Peyer's patch (tissue), 4 donors: ENCODE results near the gene CCR6.
"Not testable (repeated sequence)": the region's sequence is repeated elsewhere in the genome, so short reads cannot be mapped to it uniquely, and the experiment has no call there.

Source experiments
- CTCF ChIP-seq, 6 experiments: fragments of 450-650 bp in 4 of 6; fragments of 200-600 bp in 2 of 6; sonication (generic) in 1 of 6; IDR thresholded peaks; one replicate each; pipeline ENCODE4 v1.5.1; 2017 to 2019; ENCODE audit warnings: antibody characterized with exemption in 6 of 6, mild to moderate bottlenecking in 3 of 6, moderate library complexity in 1 of 6
- POLR2A ChIP-seq, 2 donors: fragments of 450-650 bp; IDR thresholded peaks; one replicate each; pipeline ENCODE4 v1.5.1; 2017; ENCODE audit warnings: antibody characterized with exemption in 2 of 2, mild to moderate bottlenecking in 2 of 2, moderate library complexity in 2 of 2

DNA sequence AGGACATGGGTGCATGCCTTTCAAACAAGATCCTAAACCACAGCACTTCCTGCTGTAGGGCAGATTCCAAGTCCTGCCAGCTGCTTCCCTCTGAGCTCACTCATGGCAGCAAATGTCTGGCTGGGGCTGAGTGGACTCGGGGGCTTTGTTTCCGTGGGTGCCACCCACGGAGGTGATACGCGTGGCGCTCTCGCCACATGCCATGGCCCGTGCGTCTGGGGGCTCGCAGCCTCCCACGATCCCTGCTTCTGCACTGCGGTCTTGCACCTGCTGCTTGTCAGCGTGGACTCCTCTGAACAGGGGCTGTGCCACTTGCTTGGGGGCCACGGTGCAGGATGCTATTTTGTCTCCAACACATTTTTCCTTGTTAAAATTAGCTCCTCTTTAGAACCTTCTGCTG lies 54.4 kb downstream of the CCR6 start:
- not testable (repeated sequence) for TF ChIP-seq POLR2A, CTCF (IDR thresholded peaks at IDR 0.05)
